GM19099 (cell line): ENCODE data around the gene FYB2.

ENCODE experiments used
- POLR2A ChIP-seq: IDR thresholded peaks from 3 replicates; pipeline ENCODE4 v1.6.1; 2011; ENCODE audit warnings: low read depth; ENCODE audit not compliant: insufficient read length; ENCODE audit errors: extremely low read depth

FYB2 gene

GRCh38 chr1:56819387-56819899 lies at the start of gene FYB2:
FYB2 (minus strand) TSS chr1:56819404; CDS start chr1:56819290, 114 bp downstream.
- TF ChIP-seq POLR2A = no peak

GRCh38 chr1:56868761-56869160 lies 49.6 kb upstream of the FYB2 start:
- TF ChIP-seq POLR2A = no peak

GRCh38 chr1:56867491-56867890 lies 48.3 kb upstream of the FYB2 start:
- TF ChIP-seq POLR2A = no peak

- no peak for TF ChIP-seq POLR2A
Measured at GRCh38 chr1:56866656-56867055, 47.5 kb upstream of the FYB2 start.

GRCh38 chr1:56864430-56864829 lies 45.2 kb upstream of the FYB2 start:
- TF ChIP-seq POLR2A = no peak

- no peak for TF ChIP-seq POLR2A
Measured at GRCh38 chr1:56863265-56863992, 44.2 kb upstream of the FYB2 start.

GRCh38 chr1:56859287-56859686 lies 40.1 kb upstream of the FYB2 start:
- TF ChIP-seq POLR2A = no peak

- no peak for TF ChIP-seq POLR2A
Measured at GRCh38 chr1:56856186-56856585, 37.0 kb upstream of the FYB2 start.

- no peak for TF ChIP-seq POLR2A
Measured at GRCh38 chr1:56855190-56855589, 36.0 kb upstream of the FYB2 start.

GRCh38 chr1:56854521-56855099 lies 35.4 kb upstream of the FYB2 start, which contains the start of gene C8A:
C8A (plus strand) TSS chr1:56854797; CDS start chr1:56854902, 105 bp downstream.
- TF ChIP-seq POLR2A = no peak

GRCh38 chr1:56852476-56852875 lies 33.3 kb upstream of the FYB2 start:
- TF ChIP-seq POLR2A = no peak

GRCh38 chr1:56850922-56851321 lies 31.7 kb upstream of the FYB2 start:
- no peak for TF ChIP-seq POLR2A

GRCh38 chr1:56850411-56850810 lies 31.2 kb upstream of the FYB2 start:
- no peak for TF ChIP-seq POLR2A

GRCh38 chr1:56849750-56850149 lies 30.5 kb upstream of the FYB2 start:
- no peak for TF ChIP-seq POLR2A

GRCh38 chr1:56845343-56845742 lies 26.1 kb upstream of the FYB2 start:
- TF ChIP-seq POLR2A = no peak

- TF ChIP-seq POLR2A = no peak
Measured at GRCh38 chr1:56844545-56845136, 25.4 kb upstream of the FYB2 start.
